ENCODE data around the gene RGL4. TPM values are rescaled to one million over a fixed set of nuclear protein-coding genes. Genes with fewer than 3 reads are reported as not detected.

Gene RGL4
- total RNA-seq, 6 experiments from 2014 or later = not detected

- intact Hi-C loops (cut with DNase I) = no loop called here
- no peak overlapping the region for H3K27ac ChIP-seq
- TF ChIP-seq POLR2A (IDR thresholded peaks at IDR 0.05) (no peak), CTCF (IDR thresholded peaks at IDR 0.05) (no peak)
- no peak overlapping the region for H3K4me3 ChIP-seq
- 83% methylated on average over 14 of the region's 28 CpGs for WGBS (ENCODE audit: insufficient coverage, low coverage, low lambda C conversion rate, missing lambda C conversion rate)
- no peak for DNase-seq
- no peaks in the 10 kb centered on the region for H3K9me3 ChIP-seq
- H3K27me3 ChIP-seq = no peaks in the 10 kb centered on the region
- peaks cover 0 to 31% (median 3%) of the 10 kb centered on the region in 4 donors for H3K36me3 ChIP-seq
- ATAC-seq = no peak
- peaks cover 0 to 7% (median 0%) of the 10 kb centered on the region in 4 donors for H3K4me1 ChIP-seq
Observed at GRCh38 chr22:23713696-23714595, 23.1 kb downstream of the RGL4 start.

- intact Hi-C loops (cut with DNase I) = no loop called here
- ATAC-seq (no peak), DNase-seq (no peak)
- Histone ChIP-seq H3K27me3 (no peaks in the 10 kb centered on the region), H3K4me1 (peaks cover 0 to 7% (median 0%) of the 10 kb centered on the region in 4 donors), H3K36me3 (peaks cover 0 to 24% (median 2%) of the 10 kb centered on the region in 4 donors), H3K27ac (no peak overlapping the region), H3K9me3 (no peaks in the 10 kb centered on the region), H3K4me3 (no peak overlapping the region)
- TF ChIP-seq POLR2A (IDR thresholded peaks at IDR 0.05) (no peak), CTCF (IDR thresholded peaks at IDR 0.05) (no peak)
- WGBS (ENCODE audit: insufficient coverage, low coverage, low lambda C conversion rate, missing lambda C conversion rate) = 83% methylated on average over 9 of the region's 23 CpGs
Observed at GRCh38 chr22:23714596-23715578, 24.1 kb downstream of the RGL4 start.

GRCh38 chr22:23715806-23716375, 25.1 kb downstream of the RGL4 start:
- peak overlapping the region in 2 of 3 donors; percentile 69 to 99 for H3K4me3 ChIP-seq
- no peak for DNase-seq
- WGBS (ENCODE audit: insufficient coverage, low coverage, low lambda C conversion rate, missing lambda C conversion rate) = 72% methylated on average over 10 of the region's 18 CpGs

More at GRCh38 chr22:23715806-23716375, 25.1 kb downstream of the RGL4 start:
- Histone ChIP-seq H3K9me3 (no peaks in the 10 kb centered on the region), H3K27ac (no peak overlapping the region), H3K27me3 (no peaks in the 10 kb centered on the region), H3K36me3 (peaks cover 0 to 23% (median 2%) of the 10 kb centered on the region in 4 donors), H3K4me1 (peaks cover 0 to 7% (median 0%) of the 10 kb centered on the region in 4 donors)
- ATAC-seq = no peak
- TF ChIP-seq POLR2A (IDR thresholded peaks at IDR 0.05) (no peak), CTCF (IDR thresholded peaks at IDR 0.05) (no peak)
- intact Hi-C loops (cut with DNase I) = no loop called here
